Body of pancreas (tissue), 4 donors: ENCODE measurements around the gene NTN3.

Experiments used
- CTCF ChIP-seq, 7 experiments: fragments of 450-650 bp in 4 of 7; fragments of 200-600 bp in 3 of 7; sonication (generic) in 3 of 7; IDR thresholded peaks; one replicate each; pipeline ENCODE4 v1.5.1; 2016 to 2019; ENCODE audit warnings: antibody characterized with exemption in 7 of 7
- POLR2A ChIP-seq, 3 donors: fragments of 450-650 bp; IDR thresholded peaks; one replicate each; pipeline ENCODE4 v1.6.1; 2016; ENCODE audit warnings: antibody characterized with exemption in 3 of 3, mild to moderate bottlenecking in 2 of 3

GRCh38 chr16:2437032-2437790, 33.9 kb upstream of the NTN3 start:
- TF ChIP-seq POLR2A (IDR thresholded peaks at IDR 0.05), result no peak
- TF ChIP-seq CTCF (IDR thresholded peaks at IDR 0.05), result no peak
